ENCODE results near the gene RNU7-1.
"Not testable (repeated sequence)": the region's sequence is repeated elsewhere in the genome, so short reads cannot be mapped to it uniquely, and the experiment has no call there.

RNU7-1 gene

DNA sequence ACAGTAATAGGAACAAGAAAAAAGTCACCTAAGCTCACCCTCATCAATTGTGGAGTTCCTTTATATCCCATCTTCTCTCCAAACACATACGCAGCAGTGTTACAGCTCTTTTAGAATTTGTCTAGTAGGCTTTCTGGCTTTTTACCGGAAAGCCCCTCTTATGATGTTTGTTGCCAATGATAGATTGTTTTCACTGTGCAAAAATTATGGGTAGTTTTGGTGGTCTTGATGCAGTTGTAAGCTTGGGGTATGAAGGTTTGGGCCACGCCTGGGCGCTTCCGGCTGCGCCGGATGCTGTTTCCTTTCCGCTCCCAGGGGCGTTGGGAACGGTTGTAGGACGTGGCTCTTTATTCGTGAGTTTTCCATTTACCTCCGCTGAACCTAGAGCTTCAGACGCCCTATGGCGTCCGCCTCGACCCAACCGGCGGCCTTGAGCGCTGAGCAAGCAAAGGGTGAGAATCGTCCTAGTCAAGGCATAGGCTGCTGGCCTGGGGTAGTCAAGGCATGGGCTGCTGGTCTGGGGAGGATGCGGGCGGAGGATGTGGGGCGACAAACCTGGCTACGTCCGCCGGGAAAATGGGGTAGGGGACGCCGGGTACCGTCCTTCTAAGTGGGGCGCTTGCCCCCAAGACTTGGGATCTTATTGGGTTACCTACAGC is at the start of gene RNU7-1, which contains the start of gene C12orf57:
Gene RNU7-1, plus strand, starts transcription at position 95 of the 659 bp plus-strand sequence.
Gene C12orf57, plus strand, starts transcription at position 301 of the 659 bp plus-strand sequence. Its CDS starts 100 bp downstream, at position 401.
- no peak for DNase-seq (ENCODE audit: low read depth)

DNA sequence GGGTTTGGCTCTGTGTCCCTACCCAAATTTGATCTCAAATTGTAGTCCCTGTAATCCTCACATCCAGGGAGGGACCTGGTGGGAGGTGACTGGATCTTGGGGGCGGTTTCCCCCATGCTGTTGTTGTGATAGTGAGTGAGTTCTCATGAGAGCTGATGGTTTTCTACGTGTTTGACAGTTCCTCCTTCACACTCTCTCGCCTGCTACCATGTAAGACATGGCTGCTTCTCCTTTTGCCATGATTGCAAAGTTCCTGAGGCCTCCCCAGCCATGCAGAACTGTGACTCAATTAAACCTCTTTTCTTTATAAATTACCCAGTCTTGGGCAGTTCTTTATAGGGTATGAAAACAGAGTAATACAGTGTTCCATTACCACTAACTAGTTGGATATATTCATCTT is 49.3 kb upstream of the RNU7-1 start:
- DNase-seq (ENCODE audit: low read depth) = no peak

DNA sequence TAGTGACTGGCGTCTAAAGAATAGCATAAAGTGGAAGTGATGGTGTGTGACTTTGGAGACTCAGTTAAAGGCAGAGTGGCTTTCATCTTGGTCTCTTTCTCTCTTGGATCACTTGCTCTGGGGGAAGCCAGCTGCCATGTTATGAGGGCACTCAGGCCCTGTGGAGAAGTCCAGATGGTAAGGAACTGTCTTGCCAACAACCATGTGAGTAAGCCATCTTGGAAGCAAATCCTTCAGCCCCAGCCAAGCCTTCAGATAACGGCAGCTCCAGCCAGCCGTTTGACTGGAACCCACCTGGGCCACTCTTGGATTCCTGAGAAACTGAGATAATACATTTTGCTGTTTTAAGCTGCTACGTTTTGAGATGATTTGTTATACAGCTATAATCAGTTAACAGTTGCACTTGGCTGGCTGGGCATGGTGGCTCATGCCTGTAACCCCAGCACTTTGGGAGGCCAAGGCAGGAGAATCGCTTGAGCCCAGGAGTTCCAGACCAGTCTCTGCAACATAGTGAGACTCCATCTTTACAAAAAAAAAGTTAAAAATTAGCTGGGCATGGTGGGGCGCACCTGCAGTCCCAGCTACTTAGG is 46.7 kb upstream of the RNU7-1 start:
- DNase-seq (ENCODE audit: low read depth) = no peak

DNA sequence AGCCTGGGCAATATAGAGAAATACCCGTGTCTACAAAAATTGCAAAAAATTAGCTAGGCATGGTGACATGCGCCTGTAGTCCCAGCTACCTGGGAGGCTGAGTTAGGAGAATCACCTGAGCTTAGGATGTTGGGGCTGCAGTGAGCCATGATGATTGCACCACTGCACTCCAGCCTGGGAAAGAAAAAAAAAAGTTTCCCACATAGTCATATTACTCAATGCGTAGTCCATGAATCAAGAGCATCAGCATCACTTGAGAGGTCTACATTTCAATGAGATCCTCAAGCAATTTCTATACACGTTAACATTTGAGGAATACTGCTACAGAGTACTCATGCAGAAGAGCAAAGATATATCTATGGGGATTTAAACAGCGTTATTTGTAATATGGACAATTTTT is 44.2 kb upstream of the RNU7-1 start:
- no peak for DNase-seq (ENCODE audit: low read depth)

DNA sequence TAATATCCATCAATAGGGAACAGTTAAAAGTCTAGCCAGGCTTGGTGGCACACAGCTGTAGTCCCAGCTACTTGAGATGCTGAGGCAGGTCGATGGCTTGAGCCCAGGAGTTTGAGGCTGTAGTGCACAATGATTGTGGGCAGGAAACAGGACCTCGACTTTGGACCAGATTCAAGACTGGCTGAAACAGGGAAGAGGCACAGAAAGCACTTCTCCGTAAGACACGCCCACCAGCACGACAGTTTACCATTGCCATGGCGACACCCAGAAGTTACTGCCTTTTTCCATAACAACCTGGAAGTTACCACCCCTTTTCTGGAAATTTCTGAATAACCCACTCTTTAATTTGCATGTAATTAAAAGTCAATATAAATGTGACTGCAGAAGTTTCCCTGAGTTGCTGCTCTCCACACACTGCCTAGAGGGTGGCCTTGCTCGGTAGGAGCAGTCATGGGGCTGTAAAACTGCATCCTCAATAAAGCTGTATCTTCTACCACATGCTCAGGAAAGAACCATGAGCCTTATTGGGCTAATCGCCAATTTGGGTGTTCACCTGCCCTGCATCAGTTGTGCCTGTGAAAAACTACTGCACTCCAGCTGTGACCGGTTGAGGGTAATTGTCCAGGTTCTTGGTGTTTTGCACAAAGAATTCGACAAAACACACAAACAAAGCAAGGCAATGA is 43.6 kb upstream of the RNU7-1 start:
- no peak for DNase-seq (ENCODE audit: low read depth)

DNA sequence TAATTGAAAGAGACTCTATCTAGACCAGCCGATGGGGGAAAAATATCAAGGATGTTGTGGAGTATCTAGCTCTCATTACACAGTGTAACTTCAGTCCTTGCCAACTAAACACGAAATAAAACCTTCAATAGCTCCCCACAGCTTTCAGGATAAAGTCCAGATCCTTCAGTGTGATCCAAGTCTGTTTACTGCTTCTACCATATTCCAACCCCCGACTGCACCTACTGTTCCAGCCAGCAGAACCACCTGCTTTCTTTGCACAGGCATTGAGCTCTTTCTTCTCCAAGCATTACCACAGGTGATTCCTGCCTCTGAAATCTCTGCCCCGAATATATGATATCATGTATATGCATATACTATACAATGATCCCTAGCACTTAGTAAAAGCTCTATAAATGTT is 41.2 kb upstream of the RNU7-1 start:
- no peak for DNase-seq (ENCODE audit: low read depth)

DNA sequence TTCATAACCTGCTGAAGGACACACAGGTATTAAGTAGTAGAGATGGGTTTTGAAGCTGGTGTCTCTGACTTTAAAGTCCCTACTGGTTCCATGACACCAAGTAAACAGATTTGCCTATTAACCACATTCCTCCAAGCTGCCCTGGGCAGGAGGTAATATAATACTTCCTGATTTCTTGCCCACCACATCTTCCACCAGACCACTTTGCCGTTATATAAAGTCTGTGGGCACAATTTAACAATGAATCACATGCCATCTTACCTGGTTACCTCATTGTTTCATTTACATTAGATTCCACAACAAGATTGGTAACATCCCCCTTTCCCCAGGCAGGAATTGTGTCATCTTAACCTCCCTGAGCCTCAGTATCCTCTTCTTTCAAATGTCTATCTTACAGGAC is 39.9 kb upstream of the RNU7-1 start:
- no peak for DNase-seq (ENCODE audit: low read depth)

DNA sequence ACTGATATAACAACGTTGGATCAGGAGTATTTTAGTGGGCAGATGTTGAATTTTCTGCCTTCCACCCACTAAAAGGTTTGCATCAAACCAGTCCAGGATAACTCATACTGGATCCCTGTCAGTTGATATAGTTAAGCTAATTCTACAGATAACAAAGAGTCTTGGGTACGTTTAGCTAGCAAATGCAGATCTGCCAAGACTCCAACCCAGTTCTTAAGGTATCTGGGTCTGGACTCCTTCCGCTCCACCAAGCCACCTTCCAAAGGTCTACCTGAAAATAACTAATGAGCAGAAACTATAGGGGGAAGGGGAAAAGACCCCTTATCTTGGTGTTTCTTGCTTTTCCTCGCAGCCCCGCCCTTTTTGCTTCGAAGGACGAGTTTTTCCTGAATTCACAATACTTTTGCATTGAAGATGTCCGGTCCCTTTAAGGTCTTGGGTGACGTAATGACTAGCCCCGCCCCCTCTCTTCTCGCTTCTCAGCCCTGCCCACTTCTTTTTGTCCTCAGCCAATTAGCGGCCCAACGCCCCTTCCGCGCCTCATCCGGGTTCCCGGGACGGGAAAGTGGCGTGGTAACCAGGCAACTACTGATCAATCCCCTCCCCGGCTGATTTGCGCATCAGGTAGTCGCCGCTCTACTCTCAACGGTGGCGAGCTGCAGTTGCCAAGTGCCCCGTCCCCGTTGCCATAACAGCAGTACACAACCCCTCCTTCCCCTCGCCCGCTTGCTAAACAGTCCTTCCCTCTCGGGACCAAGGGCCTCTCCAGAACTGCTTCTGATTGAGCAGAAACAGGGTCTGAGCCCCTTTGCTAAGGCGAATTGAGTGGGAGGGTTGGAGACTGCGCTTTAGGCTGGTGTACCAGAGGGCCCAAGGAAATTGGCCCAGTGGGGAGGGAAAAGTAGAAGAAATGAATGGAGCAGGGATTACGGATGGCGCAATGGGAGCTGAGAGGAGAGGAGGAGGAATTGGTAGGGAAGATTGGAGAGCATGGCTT is 39.0 kb upstream of the RNU7-1 start, which contains the start of gene LRRC23:
Gene LRRC23, plus strand, starts transcription at position 543 of the 997 bp plus-strand sequence. CDS start 812 bp downstream, outside the sequence.
- peak; percentile 86 for DNase-seq (ENCODE audit: low read depth)

DNA sequence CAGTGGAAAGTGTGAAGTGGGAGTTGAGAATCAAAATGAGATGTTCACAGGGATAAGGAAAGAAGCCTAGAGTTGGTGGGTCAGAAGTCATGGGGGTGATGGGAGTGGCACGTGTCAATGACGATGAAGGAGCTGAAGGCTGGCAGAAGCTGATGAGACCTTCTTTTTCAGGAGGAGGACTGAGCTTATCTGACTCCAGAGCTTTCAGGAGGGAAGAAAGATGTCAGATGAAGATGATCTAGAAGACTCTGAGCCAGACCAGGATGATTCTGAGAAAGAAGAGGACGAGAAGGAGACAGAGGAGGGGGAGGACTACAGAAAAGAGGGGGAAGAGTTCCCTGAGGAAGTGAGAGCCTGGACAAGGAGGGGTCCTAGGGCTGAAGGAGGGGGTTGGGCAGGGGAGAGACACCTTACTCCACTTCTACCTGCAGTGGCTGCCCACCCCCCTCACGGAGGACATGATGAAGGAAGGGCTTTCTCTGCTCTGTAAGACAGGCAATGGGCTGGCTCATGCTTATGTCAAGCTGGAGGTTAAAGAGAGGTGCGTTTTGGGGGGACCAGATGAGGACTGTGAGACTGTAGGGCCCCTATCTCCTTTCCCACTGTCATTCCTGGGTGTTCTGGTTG is 38.1 kb upstream of the RNU7-1 start:
- DNase-seq (ENCODE audit: low read depth) = no peak

DNA sequence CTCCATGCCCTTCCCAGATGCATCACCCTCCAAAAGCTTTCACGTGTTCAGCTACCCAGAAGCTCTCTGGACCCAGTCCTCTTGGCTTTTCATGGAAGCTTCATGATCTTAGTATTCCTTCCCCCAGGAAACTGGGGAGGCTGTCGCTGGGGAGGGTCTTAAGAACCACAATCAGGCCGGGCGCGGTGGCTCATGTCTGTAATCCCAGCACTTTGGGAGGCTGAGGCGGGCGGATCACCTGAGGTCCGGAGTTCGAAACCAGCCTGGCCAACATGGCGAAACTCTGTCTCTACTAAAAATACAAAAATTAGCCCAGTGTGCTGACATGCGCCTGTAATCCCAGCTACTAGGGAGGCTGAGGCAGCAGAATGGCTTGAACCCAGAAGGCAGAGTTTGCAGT is 35.5 kb upstream of the RNU7-1 start:
- not testable (repeated sequence) for DNase-seq (ENCODE audit: low read depth)

DNA sequence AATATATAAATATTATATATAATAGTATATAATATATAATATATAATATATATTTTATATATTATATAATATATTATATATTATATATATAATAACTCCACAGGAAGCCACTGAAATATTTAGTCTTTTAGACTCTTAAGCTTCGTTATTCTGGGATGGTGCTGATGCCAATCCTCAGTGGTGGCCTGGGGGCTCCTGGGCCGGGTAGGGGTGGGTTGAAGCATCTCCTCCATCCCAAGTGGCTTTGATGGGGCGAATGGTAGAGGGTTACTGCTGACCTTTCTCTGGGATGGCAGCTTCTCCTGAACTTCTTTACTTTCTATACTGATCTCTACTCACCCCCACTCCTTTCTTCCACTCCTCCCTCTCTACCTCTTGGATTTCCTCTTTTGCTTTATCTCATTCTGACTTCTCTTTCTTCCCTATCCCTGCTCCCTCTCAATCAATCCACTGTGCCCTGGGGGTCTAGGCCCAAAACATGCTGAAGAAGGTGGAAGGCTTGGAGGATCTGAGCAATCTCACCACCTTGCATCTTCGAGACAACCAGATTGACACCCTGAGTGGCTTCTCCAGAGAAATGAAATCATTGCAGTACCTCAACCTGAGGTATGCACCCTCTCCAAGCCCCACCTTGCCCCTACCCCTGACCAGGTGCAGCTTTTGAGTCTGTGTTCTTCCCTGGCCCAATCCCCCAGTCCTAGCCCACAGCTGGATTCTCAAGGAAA is 34.0 kb upstream of the RNU7-1 start:
- DNase-seq (ENCODE audit: low read depth) = no peak

DNA sequence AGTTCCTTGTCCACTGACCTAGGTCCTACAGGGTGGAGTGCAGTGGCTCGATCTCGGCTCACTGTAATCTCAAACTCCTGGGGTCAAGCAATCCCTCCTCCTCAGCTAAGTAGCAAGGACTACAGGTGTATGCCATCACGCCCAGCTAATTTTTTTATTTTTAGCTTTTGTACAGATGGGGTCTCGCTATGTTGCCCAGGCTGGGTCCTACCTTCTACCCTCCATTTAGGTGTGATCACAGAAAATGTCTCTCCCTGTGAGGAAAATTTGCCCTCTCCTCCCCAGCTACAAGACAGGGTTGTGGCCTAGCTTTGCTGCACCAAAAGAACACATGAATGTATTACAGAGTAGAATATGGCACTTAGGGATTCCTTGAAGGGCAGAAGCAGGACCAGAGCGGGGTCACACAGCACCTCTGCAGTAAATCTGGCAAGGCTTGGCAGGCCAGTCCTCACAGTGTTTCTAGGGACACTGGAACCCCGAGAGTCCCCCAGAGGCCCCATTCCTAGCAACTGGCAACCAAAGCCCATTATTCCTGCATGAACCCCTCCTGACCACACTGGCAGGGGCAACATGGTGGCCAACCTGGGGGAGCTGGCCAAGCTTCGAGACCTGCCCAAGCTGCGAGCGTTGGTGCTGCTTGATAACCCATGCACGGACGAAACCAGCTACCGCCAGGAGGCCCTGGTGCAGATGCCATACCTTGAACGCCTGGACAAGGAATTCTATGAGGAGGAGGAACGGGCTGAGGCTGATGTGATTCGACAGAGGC is 31.3 kb upstream of the RNU7-1 start:
- no peak for DNase-seq (ENCODE audit: low read depth)

DNA sequence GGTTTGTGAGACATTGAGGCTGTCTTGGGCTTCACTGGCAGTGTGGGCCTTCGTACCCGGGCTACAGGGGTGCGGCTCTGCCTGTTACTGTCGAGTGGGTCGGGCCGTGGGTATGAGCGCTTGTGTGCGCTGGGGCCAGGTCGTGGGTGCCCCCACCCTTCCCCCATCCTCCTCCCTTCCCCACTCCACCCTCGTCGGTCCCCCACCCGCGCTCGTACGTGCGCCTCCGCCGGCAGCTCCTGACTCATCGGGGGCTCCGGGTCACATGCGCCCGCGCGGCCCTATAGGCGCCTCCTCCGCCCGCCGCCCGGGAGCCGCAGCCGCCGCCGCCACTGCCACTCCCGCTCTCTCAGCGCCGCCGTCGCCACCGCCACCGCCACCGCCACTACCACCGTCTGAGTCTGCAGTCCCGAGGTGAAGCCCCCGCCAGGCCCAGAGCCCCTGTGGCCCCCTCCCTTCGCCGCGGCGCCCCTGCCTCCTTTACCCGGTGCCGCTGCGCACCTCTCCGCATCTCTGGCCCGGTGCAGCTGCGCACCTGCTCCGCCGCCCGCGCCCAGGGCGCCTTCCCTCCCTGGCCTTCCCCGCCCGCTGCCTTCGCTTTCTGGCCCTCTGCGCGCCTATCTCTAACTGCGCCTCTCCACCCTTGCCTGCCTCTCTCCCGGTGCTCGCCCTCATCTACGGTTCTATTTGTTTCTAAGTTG is 29.2 kb upstream of the RNU7-1 start, which contains the start of gene ENO2:
Gene ENO2, plus strand, starts transcription at position 335 of the 701 bp plus-strand sequence. CDS start 1,253 bp downstream, outside the sequence.
- DNase-seq (ENCODE audit: low read depth) = no peak

DNA sequence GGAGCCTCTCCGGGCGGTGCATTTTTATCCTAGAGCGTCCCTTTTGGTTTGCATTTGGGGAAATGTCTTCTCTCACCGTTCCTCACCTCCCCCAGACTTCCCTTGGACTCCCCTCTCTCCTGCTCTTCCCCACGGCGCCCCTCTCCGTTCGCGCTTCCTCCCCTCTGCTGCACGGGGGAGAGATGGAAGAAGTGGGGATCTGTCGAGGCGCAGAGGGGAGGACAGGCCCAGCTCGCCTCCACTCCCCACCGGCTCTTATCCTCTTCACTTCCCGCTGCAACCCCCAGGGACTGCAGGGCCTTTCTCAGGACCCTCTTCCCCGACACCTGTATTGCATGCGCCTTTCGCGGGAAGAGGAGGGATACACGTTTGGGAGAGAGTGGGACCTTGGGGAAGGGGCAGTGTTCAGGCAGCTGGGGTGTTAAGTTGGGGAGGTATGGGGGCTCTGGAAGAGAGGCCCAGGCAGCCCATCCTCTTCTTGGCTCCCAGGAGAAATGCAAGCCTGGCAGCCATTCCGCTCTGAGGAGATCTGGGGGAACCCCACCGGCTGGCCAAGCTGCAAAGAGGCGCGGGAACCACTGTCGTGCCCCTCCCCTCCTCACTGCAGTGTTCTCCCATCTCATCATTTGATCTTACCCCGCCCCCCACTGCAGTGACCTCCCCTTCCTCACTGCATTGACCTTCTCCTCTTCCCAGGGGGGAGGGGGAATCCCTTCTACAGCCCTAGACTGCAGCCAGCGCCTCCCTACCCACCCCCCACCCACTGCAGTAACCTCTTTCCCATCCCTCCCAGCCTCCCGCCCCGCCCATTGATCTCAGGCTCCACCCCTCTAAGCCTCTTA is 28.4 kb upstream of the RNU7-1 start:
- DNase-seq (ENCODE audit: low read depth) = no peak

DNA sequence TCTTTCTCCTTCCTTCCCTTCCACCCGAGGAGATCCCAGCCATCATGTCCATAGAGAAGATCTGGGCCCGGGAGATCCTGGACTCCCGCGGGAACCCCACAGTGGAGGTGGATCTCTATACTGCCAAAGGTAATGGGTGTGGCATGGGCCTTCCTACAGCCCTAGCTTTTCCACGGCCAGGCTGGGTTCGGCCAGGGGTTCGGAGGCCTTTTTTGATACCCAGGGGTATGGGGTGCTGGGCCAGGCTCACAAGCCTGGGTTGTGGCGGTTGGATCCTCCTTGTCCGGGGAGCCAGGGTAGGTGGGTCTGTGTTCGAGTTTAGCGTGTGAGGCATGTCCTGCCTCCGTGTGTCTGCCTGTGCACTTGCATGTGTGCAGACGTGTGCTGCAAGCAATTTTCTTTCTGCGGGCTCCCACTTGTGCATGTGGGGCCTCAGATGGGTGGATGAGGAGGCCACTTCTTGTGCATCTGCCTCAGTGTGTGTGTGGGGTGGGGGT is 27.8 kb upstream of the RNU7-1 start:
- DNase-seq (ENCODE audit: low read depth) = no peak

DNA sequence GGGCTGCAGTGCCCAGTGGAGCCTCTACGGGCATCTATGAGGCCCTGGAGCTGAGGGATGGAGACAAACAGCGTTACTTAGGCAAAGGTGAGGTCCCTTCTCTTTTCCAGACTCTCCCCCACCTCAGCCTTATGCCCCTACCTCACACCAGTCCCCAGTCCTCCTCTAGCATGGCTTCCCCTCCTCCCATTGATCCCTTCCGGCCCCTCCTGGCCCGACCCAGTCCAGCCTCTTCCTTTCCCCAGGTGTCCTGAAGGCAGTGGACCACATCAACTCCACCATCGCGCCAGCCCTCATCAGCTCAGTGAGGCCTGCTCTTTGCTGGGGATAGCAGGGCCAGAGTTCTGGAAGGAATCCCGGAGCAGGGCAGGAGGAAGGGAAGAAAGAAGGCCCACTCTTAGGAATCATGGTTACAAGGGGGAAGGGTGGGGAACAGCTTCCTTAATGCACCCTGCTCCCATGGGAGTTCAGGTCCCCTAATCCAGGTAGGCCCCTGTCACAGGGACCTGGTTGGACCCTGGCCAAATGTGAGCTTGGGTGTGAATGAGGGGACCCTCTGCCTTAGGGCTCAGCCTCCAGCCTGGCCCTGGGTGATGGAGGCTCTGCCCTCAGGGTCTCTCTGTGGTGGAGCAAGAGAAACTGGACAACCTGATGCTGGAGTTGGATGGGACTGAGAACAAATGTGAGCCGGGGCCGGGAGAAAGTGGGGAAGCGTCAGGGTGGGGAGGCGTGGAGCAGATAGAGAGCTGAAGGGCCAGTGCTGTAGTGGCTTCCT is 27.0 kb upstream of the RNU7-1 start:
- DNase-seq (ENCODE audit: low read depth) = no peak
